Adrenal gland (tissue), 12 donors: ENCODE data around the gene BATF. TPM values are rescaled to one million over a fixed set of nuclear protein-coding genes. Genes with fewer than 3 reads are reported as not detected.
A peak's percentile ranks its signal among the peaks of the same experiment; 100 is the strongest.

ENCODE experiments used
- DNase-seq, 7 donors: peaks; one replicate each; pipeline ENCODE4 v3.0.0-alpha.2; 2019 to 2020
- H3K27ac ChIP-seq, 5 donors: fragments of 200-600 bp; sonication (generic) in 4 of 5; 1 replicate in 3 of 5; 2 replicates in 2 of 5; pipeline versions ENCODE4 v1.5.1 to v1.8.0; 2016 to 2020; ENCODE audit warnings: mild to moderate bottlenecking in 1 of 5
- H3K27me3 ChIP-seq: fragments of 200-600 bp; 2 replicates; pipeline ENCODE4 v1.8.0; 2021
- H3K36me3 ChIP-seq, 2 donors: fragments of 200-600 bp; replicated peaks in 1 of 2; 1 replicate in 1 of 2; 2 replicates in 1 of 2; pipeline versions ENCODE4 v1.5.1 to v1.8.0; 2018 to 2022
- H3K4me1 ChIP-seq, 2 donors: fragments of 200-600 bp; replicated peaks in 1 of 2; 1 replicate in 1 of 2; 2 replicates in 1 of 2; pipeline versions ENCODE4 v1.5.1 to v1.8.0; 2018 to 2021
- H3K4me3 ChIP-seq, 4 donors: fragments of 200-600 bp; sonication (generic) in 3 of 4; one replicate each; pipeline ENCODE4 v1.5.1; 2016 to 2018
- H3K9me3 ChIP-seq, 3 donors: fragments of 200-600 bp; sonication (generic) in 1 of 3; replicated peaks in 1 of 3; 1 replicate in 2 of 3; 2 replicates in 1 of 3; pipeline versions ENCODE4 v1.5.1 to v1.8.0; 2016 to 2021
- POLR2A ChIP-seq, 2 donors: fragments of 450-650 bp; IDR thresholded peaks; one replicate each; pipeline ENCODE4 v1.6.1; 2017; ENCODE audit warnings: antibody characterized with exemption in 2 of 2, mild to moderate bottlenecking in 2 of 2, moderate library complexity in 1 of 2
- WGBS, 4 donors: extraction: QIAGEN DNeasy Blood & Tissue Kit in 2 of 4; methylation state at CpG; one replicate each; pipeline versions ENCODE4 v1.1.5 to v1.1.7; 2013 to 2017; 5-methylcytosine and 5-hydroxymethylcytosine counted together
- intact Hi-C, 2 donors: fragments of 100-400 bp; cut with DNase I; formaldehyde crosslinking; loops; one replicate each; pipeline versions ENCODE4 v1.14.1 to v1.15.0; 2022 to 2023
- polyA plus RNA-seq, 3 donors: library from polyadenylated mRNA; stranded (reverse); fragments of 200-250 nt in 2 of 3; fragments of 350-450 nt in 1 of 3; fragmentation: Illumina TruSeq in 1 of 3; extraction: RNeasy Lipid Tissue Mini Kit (QIAGEN cat#74804) in 1 of 3; gene quantifications; one replicate each; pipeline ENCODE4 v1.2.3, GENCODE V29; 2013 to 2014
- total RNA-seq, 9 donors: library from RNA; depleted of rRNA in 4 of 9; stranded (reverse); fragments of >200 nt in 4 of 9; fragments of 120-200 nt in 1 of 9; fragmentation: NEBNext Ultra II Directional in 1 of 9; extraction: Animal tissue kit (Norgen Biotek cat#: 25700) in 1 of 9; gene quantifications; one replicate each; pipeline versions ENCODE4 v1.1.0 to v1.2.4, GENCODE V29; 2013 to 2023
- TF ChIP-seq, protein P1 (sequence below), 6 experiments: fragments of 450-650 bp in 4 of 6; fragments of 200-600 bp in 2 of 6; sonication (generic) in 1 of 6; IDR thresholded peaks; 1 replicate in 5 of 6; 2 replicates in 1 of 6; pipeline versions ENCODE4 v1.5.1 to v1.8.0; 2016 to 2021; ENCODE audit warnings: antibody characterized with exemption in 6 of 6, mild to moderate bottlenecking in 2 of 6, moderate library complexity in 1 of 6
- donor health status: healthy with polysubstance abuse.
- donor health status: Bipolar disorder and iron deficiency.
- donor health status: DM: yes; HTN: yes; CAD: no.
- donor health status: DM: no; HTN: no; CAD: no.
- donor health status: DM: no; HTN: no; CAD: no.
- donor health status: DM: yes; HTN: yes; CAD: no.

The BATF gene
- total and polyA plus RNA-seq, 12 donors, result 0.64 to 11.4 (median 2.8) TPM

DNA sequence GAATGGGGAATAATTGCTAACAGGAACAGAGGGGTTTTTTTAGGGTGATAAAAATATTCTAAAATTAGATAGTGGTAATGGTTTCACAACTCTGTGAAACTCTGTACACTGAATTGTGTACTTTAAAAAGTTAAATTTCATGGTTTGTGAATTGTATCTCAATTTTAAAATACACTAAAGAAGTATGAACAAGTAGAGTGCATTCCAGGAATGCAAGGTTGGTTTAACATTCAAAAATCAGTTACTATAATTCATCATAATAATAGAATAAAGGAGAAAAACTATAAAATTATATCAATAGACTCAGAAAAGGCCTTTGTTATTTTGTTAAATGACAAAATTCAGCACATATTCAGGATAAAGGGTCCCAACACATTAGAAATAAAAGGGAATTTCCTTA is 11.1 kb upstream of the BATF start:
- TF ChIP-seq, protein P1, sequence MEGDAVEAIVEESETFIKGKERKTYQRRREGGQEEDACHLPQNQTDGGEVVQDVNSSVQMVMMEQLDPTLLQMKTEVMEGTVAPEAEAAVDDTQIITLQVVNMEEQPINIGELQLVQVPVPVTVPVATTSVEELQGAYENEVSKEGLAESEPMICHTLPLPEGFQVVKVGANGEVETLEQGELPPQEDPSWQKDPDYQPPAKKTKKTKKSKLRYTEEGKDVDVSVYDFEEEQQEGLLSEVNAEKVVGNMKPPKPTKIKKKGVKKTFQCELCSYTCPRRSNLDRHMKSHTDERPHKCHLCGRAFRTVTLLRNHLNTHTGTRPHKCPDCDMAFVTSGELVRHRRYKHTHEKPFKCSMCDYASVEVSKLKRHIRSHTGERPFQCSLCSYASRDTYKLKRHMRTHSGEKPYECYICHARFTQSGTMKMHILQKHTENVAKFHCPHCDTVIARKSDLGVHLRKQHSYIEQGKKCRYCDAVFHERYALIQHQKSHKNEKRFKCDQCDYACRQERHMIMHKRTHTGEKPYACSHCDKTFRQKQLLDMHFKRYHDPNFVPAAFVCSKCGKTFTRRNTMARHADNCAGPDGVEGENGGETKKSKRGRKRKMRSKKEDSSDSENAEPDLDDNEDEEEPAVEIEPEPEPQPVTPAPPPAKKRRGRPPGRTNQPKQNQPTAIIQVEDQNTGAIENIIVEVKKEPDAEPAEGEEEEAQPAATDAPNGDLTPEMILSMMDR (IDR thresholded peaks at IDR 0.05), result no peak
- no peak for TF ChIP-seq POLR2A (IDR thresholded peaks at IDR 0.05)
- Histone ChIP-seq H3K9me3 (peaks cover 0 to 8% (median 0%) of the 10 kb centered on the region in 3 donors), H3K27me3 (no peaks in the 10 kb centered on the region), H3K36me3 (no peaks in the 10 kb centered on the region), H3K4me1 (no peaks in the 10 kb centered on the region), H3K27ac (no peak overlapping the region), H3K4me3 (no peak overlapping the region)
- intact Hi-C loops, result no loop called here
- DNase-seq, result no peak

DNA sequence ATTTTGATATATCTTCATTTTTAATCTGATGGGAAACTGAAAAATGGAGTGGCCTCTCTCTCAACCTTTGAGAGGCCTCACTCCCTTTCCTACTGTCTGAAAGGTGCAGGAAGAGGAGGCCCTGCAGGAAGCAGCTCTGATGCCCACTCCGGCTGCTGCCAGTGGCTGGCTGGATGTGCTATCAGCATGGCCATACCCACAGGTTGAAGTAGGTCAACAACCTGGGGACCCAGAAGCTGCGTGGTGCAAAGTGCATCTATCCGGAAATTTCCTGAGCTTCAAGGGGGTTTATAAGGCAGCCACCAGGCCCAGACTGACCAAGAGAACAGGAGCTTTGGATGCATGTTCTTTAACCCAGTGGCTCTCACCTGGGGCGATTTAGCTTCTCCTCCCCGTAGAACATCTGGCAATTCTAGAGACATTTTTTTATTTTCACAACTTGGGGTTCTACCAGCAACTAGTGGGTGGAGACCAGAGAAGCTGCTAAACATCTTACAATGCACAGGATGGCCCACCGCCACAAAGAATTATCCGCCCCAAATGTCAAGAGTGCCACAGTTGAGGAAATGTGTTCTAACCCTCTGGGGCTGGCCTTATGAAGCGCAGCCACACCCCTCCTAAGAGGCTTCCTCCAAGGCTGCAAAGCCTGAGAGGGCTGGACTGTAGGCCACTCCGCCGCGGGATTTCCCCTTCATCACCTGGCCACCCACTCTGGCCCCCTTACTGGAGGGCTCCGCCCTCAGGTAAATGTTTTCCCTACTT is 8.2 kb upstream of the BATF start:
- Histone ChIP-seq H3K27ac (no peak overlapping the region), H3K27me3 (no peaks in the 10 kb centered on the region), H3K4me1 (no peaks in the 10 kb centered on the region), H3K36me3 (no peaks in the 10 kb centered on the region), H3K4me3 (no peak overlapping the region), H3K9me3 (peaks cover 0 to 8% (median 0%) of the 10 kb centered on the region in 3 donors)
- intact Hi-C loops, result no loop called here
- WGBS, 4 donors, result 92 to 98% (median 95%) methylated on average over 11 to 12 of the region's 12 CpGs
- TF ChIP-seq, protein P1 (IDR thresholded peaks at IDR 0.05), result no peak
- TF ChIP-seq POLR2A (IDR thresholded peaks at IDR 0.05), result no peak
- DNase-seq, result no peak

DNA sequence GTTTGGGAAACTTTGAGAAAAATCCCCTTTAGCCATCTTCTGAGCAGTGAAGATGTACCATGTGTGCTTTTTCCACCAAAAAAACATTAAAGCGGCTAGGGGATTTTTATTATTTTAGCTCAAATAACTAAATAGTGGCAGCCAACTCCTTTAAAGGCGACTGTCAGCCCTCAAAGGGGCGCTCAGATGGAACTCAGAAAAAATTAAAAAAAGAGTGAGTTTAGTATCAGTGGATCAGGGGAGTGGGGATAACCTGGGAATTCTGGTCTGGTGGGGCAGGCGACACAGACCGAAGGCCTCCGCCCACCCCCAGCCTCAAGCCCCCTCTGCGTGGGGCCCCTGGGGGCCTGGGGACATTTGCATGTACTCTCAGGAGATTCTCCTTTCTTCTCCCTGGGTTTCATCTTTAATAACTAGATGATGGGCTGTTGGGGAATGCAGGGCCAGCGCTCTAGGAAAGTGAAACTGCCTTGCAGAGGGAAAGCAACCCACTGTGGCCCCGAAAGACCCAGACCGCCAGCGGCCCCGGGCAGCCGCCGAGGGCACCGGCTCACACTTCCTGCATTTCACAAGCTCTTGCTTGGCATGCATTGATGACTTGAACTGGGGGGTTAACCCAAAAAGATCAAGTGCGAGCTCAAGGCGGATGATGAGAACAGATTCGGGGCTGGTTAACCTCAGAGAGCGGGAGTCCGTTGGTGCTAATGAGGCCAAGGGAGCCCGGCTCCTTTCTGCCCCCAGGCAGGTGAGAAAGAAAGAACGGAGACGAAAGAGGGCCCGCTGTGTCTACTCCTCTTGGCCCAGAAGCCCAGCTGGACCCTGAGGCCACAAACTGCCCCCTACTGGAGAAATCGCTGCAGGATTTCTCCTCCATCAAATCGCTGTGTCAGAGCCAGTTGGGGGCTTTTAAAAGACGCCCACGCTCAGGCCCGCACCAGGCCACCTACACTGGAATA is 7.3 kb upstream of the BATF start:
- peak in 3 of 7 donors; percentile 38 to 76 (median 46) for DNase-seq
- Histone ChIP-seq H3K4me3 (peak overlapping the region in 1 of 4 donors; percentile 20), H3K27ac (no peak overlapping the region), H3K9me3 (peaks cover 0 to 8% (median 0%) of the 10 kb centered on the region in 3 donors), H3K4me1 (no peaks in the 10 kb centered on the region), H3K27me3 (no peaks in the 10 kb centered on the region), H3K36me3 (no peaks in the 10 kb centered on the region)
- intact Hi-C loops, result no loop called here
- no peak for TF ChIP-seq POLR2A (IDR thresholded peaks at IDR 0.05)
- TF ChIP-seq, protein P1 (IDR thresholded peaks at IDR 0.05), result peak in 2 of 6 experiments; percentile 20 to 26
- 48 to 81% (median 50%) methylated on average over 21 to 29 of the region's 29 CpGs for WGBS, 4 donors

DNA sequence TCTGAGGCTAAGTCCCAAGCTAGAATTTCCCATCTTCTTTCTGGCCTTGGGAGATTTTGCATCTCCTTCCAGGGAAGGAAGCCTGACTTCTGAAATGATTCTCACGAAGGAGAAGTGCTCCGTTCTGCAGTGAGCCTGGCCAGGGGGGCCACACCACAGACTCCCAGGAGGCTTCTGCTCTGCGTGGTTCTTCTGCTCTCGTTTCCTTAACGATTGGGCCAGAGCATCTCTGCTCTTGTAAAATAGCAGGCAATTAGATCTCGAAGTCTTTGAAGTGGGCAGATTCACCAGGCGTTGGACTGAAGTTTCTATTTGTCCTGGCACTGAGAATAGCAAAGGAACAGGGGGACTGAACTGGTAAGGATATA is 6.7 kb upstream of the BATF start:
- peak overlapping the region in 1 of 4 donors; percentile 20 for H3K4me3 ChIP-seq
- intact Hi-C loops, result no loop called here
- no peaks in the 10 kb centered on the region for H3K36me3 ChIP-seq
- no peak for DNase-seq
- TF ChIP-seq POLR2A (IDR thresholded peaks at IDR 0.05), result no peak
- TF ChIP-seq, protein P1 (IDR thresholded peaks at IDR 0.05), result no peak
- 52 to 60% (median 55%) methylated on average over 7 of the region's 7 CpGs for WGBS, 4 donors
- H3K9me3 ChIP-seq, result peaks cover 0 to 8% (median 0%) of the 10 kb centered on the region in 3 donors
- H3K27me3 ChIP-seq, result no peaks in the 10 kb centered on the region
- H3K27ac ChIP-seq, result no peak overlapping the region
- no peaks in the 10 kb centered on the region for H3K4me1 ChIP-seq
